HG03025 (cell line): ENCODE results near the gene FOXN4.
"Not testable (repeated sequence)": the region's sequence is repeated elsewhere in the genome, so short reads cannot be mapped to it uniquely, and the experiment has no call there.

ENCODE experiments used
- ATAC-seq: cut with Tn5 transposase; IDR thresholded peaks from one replicate; pipeline ENCODE4 v1.9.1; 2021; ENCODE audit warnings: mild to moderate bottlenecking, moderate library complexity; ENCODE audit not compliant: unreplicated experiment, low FRiP score

Gene FOXN4

GRCh38 chr12:109308534-109309380 lies at the start of gene FOXN4:
Gene FOXN4 (minus strand): TSS chr12:109309284. CDS start chr12:109308321, 963 bp downstream.
- ATAC-seq, result no peak

GRCh38 chr12:109358154-109358869 lies 49.2 kb upstream of the FOXN4 start:
- peak; percentile 64 for ATAC-seq

GRCh38 chr12:109357032-109357431 lies 47.9 kb upstream of the FOXN4 start:
- no peak for ATAC-seq

- ATAC-seq, result no peak
Measured at GRCh38 chr12:109356577-109356976, 47.5 kb upstream of the FOXN4 start.

- no peak for ATAC-seq
Measured at GRCh38 chr12:109352184-109352583, 43.1 kb upstream of the FOXN4 start.

GRCh38 chr12:109347589-109347988 lies 38.5 kb upstream of the FOXN4 start, which contains the start of gene MYO1H:
Gene MYO1H (plus strand): TSS chr12:109347900. CDS start chr12:109347961, 61 bp downstream.
- ATAC-seq, result no peak

- ATAC-seq, result no peak
Measured at GRCh38 chr12:109346920-109347319, 37.8 kb upstream of the FOXN4 start.

GRCh38 chr12:109345428-109345827 lies 36.3 kb upstream of the FOXN4 start:
- no peak for ATAC-seq

GRCh38 chr12:109343677-109344076 lies 34.6 kb upstream of the FOXN4 start:
- no peak for ATAC-seq

GRCh38 chr12:109336593-109336992 lies 27.5 kb upstream of the FOXN4 start:
- ATAC-seq, result no peak

GRCh38 chr12:109334887-109335286 lies 25.8 kb upstream of the FOXN4 start:
- ATAC-seq, result no peak

- ATAC-seq, result no peak
Measured at GRCh38 chr12:109331301-109331952, 22.3 kb upstream of the FOXN4 start.

- no peak for ATAC-seq
Measured at GRCh38 chr12:109330282-109331230, 21.5 kb upstream of the FOXN4 start.

- no peak for ATAC-seq
Measured at GRCh38 chr12:109329686-109330085, 20.6 kb upstream of the FOXN4 start.

GRCh38 chr12:109329003-109329402 lies 19.9 kb upstream of the FOXN4 start:
- ATAC-seq, result no peak

- ATAC-seq, result not testable (repeated sequence)
Measured at GRCh38 chr12:109321294-109321693, 12.2 kb upstream of the FOXN4 start.

GRCh38 chr12:109310247-109311125 lies 1.4 kb upstream of the FOXN4 start:
- no peak for ATAC-seq

GRCh38 chr12:109309381-109310246 lies 530 bp upstream of the FOXN4 start:
- ATAC-seq, result no peak
